ENCODE results near the gene GRIA1.

DNA sequence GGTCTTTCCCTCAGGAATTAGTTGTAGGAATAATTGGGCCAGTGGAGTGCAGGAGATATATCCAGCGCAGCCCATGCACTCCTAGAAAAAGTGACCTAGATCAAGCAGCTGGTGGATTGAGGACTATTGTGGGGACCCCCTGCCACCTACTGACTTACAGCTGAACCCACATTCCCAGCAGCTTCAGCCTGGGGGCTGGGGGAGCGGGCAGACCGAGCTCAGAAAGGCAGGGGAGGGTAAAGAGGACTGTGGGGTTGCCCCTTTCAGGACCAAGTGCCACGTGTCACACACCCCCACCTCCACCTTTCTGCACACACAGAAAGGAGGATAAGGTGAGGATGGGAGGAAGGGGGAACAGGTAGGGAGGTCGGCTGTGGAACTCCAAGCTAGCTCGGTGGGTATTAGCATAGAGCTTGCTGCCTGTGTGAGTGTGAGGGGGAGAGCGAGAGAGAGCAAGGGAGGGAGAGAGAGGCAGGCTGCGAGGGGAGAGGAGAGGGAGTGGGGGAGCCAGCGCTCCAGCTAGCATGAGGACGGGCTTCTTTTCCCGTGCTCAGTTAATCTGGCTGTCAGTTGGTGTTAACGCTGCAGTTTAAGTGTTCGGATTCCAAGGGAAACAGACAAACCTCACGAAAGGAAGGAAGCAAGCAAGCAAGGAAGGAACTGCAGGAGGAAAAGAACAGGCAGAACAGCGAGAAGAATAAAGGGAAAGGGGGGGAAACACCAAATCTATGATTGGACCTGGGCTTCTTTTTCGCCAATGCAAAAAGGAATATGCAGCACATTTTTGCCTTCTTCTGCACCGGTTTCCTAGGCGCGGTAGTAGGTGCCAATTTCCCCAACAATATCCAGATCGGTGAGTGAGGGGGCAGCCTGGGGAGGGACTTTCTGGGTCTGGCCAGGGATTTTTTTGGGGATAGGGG, at the start of gene GRIA1:
- TF ChIP-seq, protein P1, sequence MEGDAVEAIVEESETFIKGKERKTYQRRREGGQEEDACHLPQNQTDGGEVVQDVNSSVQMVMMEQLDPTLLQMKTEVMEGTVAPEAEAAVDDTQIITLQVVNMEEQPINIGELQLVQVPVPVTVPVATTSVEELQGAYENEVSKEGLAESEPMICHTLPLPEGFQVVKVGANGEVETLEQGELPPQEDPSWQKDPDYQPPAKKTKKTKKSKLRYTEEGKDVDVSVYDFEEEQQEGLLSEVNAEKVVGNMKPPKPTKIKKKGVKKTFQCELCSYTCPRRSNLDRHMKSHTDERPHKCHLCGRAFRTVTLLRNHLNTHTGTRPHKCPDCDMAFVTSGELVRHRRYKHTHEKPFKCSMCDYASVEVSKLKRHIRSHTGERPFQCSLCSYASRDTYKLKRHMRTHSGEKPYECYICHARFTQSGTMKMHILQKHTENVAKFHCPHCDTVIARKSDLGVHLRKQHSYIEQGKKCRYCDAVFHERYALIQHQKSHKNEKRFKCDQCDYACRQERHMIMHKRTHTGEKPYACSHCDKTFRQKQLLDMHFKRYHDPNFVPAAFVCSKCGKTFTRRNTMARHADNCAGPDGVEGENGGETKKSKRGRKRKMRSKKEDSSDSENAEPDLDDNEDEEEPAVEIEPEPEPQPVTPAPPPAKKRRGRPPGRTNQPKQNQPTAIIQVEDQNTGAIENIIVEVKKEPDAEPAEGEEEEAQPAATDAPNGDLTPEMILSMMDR (IDR thresholded peaks at IDR 0.05 in 2 of 3, conservative IDR thresholded peaks at IDR 0.05 in 1 of 3; ENCODE audit: control insufficient read depth in 2 of 3, extremely low read depth in 1 of 3, insufficient read depth in 1 of 3, low read depth in 3 of 3, low read length in 3 of 3): peak in 1 of 3 experiments; percentile 25; a peak in 2 of 6 replicates
- TF ChIP-seq RFX5 (IDR thresholded peaks at IDR 0.05; ENCODE audit: low read depth, low read length) (no peak), SIN3A (IDR thresholded peaks at IDR 0.05; ENCODE audit: low read depth, low read length) (no peak), HDAC6 (IDR thresholded peaks at IDR 0.05; ENCODE audit: unreplicated experiment) (no peak), SP1 (IDR thresholded peaks at IDR 0.05; ENCODE audit: low read depth, low read length) (no peak), POLR2A (IDR thresholded peaks at IDR 0.05; ENCODE audit: low read depth, low read length) (no peak), STAT3 (IDR thresholded peaks at IDR 0.05; ENCODE audit: low read depth, low read length) (no peak), EP300 (IDR thresholded peaks at IDR 0.05; ENCODE audit: borderline replicate concordance in 1 of 2, control insufficient read depth in 1 of 2, low read depth in 2 of 2, low read length in 2 of 2) (no peak), TCF12 (IDR thresholded peaks at IDR 0.05; ENCODE audit: low read depth, low read length) (no peak), NFIC (IDR thresholded peaks at IDR 0.05; ENCODE audit: low read depth, low read length) (no peak), POLR2AphosphoS5 (IDR thresholded peaks at IDR 0.05; ENCODE audit: low read length) (no peak)
- TF ChIP-seq, protein P2, sequence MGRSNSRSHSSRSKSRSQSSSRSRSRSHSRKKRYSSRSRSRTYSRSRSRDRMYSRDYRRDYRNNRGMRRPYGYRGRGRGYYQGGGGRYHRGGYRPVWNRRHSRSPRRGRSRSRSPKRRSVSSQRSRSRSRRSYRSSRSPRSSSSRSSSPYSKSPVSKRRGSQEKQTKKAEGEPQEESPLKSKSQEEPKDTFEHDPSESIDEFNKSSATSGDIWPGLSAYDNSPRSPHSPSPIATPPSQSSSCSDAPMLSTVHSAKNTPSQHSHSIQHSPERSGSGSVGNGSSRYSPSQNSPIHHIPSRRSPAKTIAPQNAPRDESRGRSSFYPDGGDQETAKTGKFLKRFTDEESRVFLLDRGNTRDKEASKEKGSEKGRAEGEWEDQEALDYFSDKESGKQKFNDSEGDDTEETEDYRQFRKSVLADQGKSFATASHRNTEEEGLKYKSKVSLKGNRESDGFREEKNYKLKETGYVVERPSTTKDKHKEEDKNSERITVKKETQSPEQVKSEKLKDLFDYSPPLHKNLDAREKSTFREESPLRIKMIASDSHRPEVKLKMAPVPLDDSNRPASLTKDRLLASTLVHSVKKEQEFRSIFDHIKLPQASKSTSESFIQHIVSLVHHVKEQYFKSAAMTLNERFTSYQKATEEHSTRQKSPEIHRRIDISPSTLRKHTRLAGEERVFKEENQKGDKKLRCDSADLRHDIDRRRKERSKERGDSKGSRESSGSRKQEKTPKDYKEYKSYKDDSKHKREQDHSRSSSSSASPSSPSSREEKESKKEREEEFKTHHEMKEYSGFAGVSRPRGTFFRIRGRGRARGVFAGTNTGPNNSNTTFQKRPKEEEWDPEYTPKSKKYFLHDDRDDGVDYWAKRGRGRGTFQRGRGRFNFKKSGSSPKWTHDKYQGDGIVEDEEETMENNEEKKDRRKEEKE (IDR thresholded peaks at IDR 0.05): no peak
- TF ChIP-seq, protein P3, sequence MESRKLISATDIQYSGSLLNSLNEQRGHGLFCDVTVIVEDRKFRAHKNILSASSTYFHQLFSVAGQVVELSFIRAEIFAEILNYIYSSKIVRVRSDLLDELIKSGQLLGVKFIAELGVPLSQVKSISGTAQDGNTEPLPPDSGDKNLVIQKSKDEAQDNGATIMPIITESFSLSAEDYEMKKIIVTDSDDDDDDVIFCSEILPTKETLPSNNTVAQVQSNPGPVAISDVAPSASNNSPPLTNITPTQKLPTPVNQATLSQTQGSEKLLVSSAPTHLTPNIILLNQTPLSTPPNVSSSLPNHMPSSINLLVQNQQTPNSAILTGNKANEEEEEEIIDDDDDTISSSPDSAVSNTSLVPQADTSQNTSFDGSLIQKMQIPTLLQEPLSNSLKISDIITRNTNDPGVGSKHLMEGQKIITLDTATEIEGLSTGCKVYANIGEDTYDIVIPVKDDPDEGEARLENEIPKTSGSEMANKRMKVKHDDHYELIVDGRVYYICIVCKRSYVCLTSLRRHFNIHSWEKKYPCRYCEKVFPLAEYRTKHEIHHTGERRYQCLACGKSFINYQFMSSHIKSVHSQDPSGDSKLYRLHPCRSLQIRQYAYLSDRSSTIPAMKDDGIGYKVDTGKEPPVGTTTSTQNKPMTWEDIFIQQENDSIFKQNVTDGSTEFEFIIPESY (IDR thresholded peaks at IDR 0.05): no peak

All from GM12878 (cell line).